Fibroblast of the aortic adventitia (primary cell): ENCODE results near the gene NRG2. TPM values are rescaled to one million over a fixed set of nuclear protein-coding genes. Genes with fewer than 3 reads are reported as not detected.

Source experiments
- DNase-seq: peaks from one replicate; pipeline ENCODE4 v3.0.0-alpha.2; 2010; ENCODE audit warnings: low read depth
- H3K4me3 ChIP-seq: 2 replicates; pipeline ENCODE4 v1.5.1; 2011; ENCODE audit warnings: low read depth, mild to moderate bottlenecking, control low read depth, low read length, moderate library complexity
- total RNA-seq: library from RNA; depleted of rRNA; stranded (reverse); fragments of >200 nt; gene quantifications from 2 replicates; pipeline ENCODE4 v1.2.3, GENCODE V29; 2012; ENCODE audit warnings: low replicate concordance
- TF ChIP-seq, protein P1 (sequence below): IDR thresholded peaks from 2 replicates; pipeline ENCODE4 v1.5.1; 2011; ENCODE audit warnings: mild to moderate bottlenecking, low read length, control low read depth, inconsistent platforms; ENCODE audit not compliant: insufficient read depth

The NRG2 gene
- total RNA-seq, 1 donor = 0.36 TPM

DNA sequence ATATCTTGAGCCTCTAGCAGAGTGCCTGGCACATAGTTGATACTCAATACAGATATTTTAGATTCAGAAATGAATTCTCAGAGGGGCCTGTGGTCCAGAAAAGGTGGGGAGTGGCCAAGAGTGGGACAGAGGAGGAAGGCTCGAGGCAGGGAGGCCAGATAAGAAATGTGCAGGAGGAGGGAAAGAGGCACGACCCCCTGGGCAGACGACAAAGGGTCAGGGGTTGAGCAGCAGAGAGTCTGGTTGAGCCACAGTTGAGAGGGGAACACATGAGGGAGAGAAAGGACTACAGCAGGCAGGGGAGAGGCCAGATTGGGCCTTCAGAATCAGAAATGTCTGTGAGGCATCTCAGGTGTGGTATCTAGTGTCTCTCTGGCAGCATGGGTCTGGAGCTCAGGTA is 158.4 kb downstream of the NRG2 start:
- H3K4me3 ChIP-seq = no peak overlapping the region
- TF ChIP-seq, protein P1, sequence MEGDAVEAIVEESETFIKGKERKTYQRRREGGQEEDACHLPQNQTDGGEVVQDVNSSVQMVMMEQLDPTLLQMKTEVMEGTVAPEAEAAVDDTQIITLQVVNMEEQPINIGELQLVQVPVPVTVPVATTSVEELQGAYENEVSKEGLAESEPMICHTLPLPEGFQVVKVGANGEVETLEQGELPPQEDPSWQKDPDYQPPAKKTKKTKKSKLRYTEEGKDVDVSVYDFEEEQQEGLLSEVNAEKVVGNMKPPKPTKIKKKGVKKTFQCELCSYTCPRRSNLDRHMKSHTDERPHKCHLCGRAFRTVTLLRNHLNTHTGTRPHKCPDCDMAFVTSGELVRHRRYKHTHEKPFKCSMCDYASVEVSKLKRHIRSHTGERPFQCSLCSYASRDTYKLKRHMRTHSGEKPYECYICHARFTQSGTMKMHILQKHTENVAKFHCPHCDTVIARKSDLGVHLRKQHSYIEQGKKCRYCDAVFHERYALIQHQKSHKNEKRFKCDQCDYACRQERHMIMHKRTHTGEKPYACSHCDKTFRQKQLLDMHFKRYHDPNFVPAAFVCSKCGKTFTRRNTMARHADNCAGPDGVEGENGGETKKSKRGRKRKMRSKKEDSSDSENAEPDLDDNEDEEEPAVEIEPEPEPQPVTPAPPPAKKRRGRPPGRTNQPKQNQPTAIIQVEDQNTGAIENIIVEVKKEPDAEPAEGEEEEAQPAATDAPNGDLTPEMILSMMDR = no peak
- DNase-seq = no peak

DNA sequence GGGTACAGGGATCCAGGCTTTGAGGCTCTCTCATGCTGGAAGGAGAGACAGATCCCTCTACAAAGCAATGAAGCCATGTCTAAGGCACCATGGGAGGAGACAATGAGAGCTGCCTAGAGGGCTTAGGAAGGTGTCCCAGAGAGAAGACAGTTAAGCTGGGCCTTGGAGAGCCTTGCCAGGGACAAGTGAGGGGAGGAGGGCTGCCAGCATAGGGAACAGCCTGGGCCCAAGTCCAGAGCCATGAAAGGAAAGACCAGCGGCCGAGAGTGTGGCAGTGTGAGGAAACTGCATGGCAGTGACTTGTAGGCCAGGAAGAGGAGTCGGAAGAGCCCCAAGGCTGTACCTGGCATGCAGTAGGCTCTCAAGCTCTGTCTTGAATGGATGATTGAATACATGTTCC is 159.0 kb downstream of the NRG2 start:
- H3K4me3 ChIP-seq = no peak overlapping the region
- DNase-seq = no peak
- TF ChIP-seq, protein P1 = no peak

DNA sequence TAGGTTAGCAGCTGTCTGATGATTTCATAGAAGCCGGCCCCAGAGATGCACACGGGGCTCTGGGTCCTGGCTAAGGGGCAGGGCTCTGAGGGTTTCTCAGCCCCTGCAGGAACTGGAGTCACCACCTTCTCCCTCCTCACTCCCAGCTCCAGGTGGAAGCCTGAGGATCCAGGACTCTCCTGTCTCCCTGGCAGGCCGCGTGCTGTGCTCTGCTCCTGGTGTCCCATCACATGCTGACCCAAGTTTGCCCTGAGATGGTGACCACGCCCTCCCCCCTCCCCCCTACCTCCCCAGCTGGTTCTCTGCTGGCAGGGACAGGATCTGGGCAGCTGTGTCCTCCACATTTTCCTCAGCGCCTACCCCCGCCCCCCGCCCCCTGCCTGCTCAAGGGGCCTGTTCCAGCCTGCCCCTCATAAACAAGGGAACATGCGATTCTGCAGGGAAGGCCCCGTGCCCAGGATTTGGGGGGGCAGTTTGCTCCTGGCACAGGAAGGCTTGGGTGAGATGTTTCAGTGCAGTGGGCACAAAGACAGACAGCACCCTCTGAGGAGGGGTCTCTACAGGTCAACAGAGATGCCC is 160.0 kb downstream of the NRG2 start:
- TF ChIP-seq, protein P1 = no peak
- no peak for DNase-seq
- H3K4me3 ChIP-seq = no peak overlapping the region

DNA sequence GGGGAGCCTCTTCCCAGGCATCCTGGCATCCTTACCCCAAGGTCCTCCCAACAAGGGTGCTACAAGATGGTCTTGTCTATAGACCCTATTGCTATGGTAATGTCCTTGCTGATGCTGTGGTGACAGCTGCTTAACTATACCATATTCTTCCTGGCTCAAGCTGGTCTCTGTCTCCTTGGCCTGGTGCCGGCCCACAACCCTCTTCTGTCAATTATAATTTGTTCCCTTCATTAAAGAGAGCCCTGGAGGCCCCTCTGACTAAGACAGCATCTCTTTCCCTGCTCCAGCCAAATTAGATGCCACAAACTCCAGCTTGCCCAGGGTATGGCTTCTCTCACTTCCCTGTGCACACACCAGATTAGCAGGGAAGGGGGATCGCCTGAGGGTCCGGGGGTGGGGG is 160.8 kb downstream of the NRG2 start:
- no peak for DNase-seq
- no peak overlapping the region for H3K4me3 ChIP-seq

DNA sequence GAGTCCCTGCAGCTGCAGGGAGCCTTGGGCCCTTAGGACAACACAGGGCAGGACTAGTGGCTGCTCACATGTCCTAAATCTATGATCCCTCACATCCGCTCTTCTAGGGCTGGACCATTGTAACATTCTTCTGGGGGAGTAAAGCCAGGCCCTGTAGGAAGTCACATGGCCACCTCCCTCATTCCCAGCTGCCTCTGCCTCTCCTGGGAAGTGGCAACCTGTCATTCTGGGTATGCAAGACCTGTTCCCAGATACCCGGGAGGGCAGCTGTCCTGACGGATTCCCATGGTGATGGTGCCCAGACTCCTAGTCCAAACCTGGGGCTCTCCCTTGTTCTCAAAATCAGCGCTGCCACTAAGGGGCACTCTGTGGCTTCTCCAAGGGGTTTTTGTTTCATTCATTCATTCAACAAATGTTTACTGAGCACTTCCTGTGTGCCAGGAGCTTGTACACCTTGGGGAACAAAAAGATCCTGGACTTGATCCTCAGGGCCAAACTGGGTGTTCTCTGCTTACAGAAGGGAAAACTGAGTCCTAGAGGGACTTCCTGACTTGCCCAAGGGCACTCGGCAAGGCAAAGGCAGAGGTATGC is 161.9 kb downstream of the NRG2 start:
- TF ChIP-seq, protein P1 = no peak
- H3K4me3 ChIP-seq = no peak overlapping the region
- DNase-seq = no peak

More for the DNA sequence above, 160.8 kb downstream of the NRG2 start:
- TF ChIP-seq, protein P1 = no peak

DNA sequence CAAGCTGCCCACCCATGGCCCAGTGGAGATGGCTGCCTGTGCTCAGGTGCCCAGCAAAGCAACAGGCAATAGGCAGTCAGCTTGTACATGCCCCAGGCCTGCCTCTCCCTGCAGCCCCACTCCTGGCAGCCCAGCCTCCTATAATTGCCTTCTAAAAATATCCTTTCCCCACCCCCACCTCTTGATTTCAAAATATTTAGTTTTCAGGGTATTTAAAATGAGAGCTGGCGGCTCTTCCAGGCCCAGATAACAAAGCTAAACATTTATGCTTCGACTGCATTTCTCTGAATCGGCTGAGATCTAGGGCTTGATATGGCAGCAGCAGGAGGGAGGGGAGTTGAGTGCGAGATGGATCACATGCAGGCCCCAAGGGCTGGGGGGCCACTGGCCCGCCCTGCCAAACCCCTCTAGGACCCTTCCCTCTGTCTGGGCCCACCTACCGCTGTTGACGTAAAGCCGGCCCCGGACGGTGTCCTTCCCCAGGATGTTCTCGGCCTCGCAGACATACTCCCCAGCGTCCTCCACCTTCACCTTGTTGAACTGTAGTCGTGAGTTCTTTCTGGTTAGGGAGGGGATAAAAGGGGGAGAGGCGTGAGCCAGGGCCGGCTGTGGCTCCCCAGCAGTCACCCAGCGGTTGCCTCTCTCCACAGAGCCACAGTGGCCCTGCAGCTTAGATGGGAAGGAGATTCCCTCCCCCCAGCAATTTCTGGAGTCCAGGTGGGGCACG is 162.5 kb downstream of the NRG2 start:
- no peak overlapping the region for H3K4me3 ChIP-seq
- TF ChIP-seq, protein P1 = no peak
- DNase-seq = no peak

DNA sequence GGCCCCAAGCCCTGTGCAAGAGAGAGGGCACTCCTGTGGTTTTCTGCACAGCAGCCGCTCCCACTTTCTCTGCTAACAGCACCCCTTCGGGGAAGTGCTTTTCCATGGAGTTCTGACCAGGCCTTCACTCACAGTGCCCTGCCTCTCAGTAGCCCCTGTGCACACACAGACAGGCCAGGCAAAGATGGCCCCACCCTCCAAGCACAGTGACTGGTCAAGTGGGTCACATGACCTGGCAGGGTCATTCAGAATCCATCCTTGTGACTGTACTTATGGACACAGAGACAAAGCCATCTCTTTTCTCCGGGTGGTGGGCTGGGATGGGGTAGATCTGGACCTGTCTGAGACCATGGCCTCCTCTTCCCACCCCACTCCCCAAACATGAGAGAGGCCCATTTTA is 165.0 kb downstream of the NRG2 start:
- H3K4me3 ChIP-seq = no peak overlapping the region
- no peak for DNase-seq
- TF ChIP-seq, protein P1 = no peak
